ENCODE measurements around the gene DPM2.

DPM2 gene

GRCh38 chr9:127907867-127908659 lies 29.6 kb downstream of the DPM2 start:
- H3K9me3 Mint-ChIP-seq = no peaks in the 10 kb centered on the region
- DNase-seq (ENCODE audit: low spot score in 2 of 2) (no peak), ATAC-seq (ENCODE audit: low read depth) (no peak)
- H3K4me1 Mint-ChIP-seq = peaks cover 42% of the 10 kb centered on the region
- H3K27ac Mint-ChIP-seq = peak overlapping the region; percentile 20
- no peaks in the 10 kb centered on the region for H3K27me3 Mint-ChIP-seq
- no peak overlapping the region for H3K4me3 Mint-ChIP-seq
- H3K36me3 Mint-ChIP-seq = peaks cover 18% of the 10 kb centered on the region

GRCh38 chr9:127905788-127906191 lies 31.9 kb downstream of the DPM2 start:
- Mint-ChIP-seq H3K9me3 (no peaks in the 10 kb centered on the region), H3K4me3 (peak overlapping the region; percentile 81), H3K4me1 (peaks cover 36% of the 10 kb centered on the region), H3K36me3 (peaks cover 6% of the 10 kb centered on the region), H3K27ac (peak overlapping the region; percentile 99), H3K27me3 (no peaks in the 10 kb centered on the region)
- ATAC-seq (ENCODE audit: low read depth) (peak; percentile 66), DNase-seq (ENCODE audit: low spot score in 2 of 2) (peak in 1 of 2 donors; percentile 62)

- ATAC-seq (ENCODE audit: low read depth) (peak; percentile 61), DNase-seq (ENCODE audit: low spot score in 2 of 2) (peak in 1 of 2 donors; percentile 61)
- Mint-ChIP-seq H3K27me3 (no peaks in the 10 kb centered on the region), H3K27ac (peak overlapping the region; percentile 99), H3K36me3 (peaks cover 3% of the 10 kb centered on the region), H3K9me3 (no peaks in the 10 kb centered on the region), H3K4me1 (peaks cover 33% of the 10 kb centered on the region), H3K4me3 (peak overlapping the region; percentile 81)
Observed at GRCh38 chr9:127905004-127905728, 32.5 kb downstream of the DPM2 start.

- Mint-ChIP-seq H3K36me3 (peaks cover 3% of the 10 kb centered on the region), H3K4me3 (peak overlapping the region; percentile 81), H3K9me3 (no peaks in the 10 kb centered on the region), H3K4me1 (peaks cover 33% of the 10 kb centered on the region), H3K27me3 (no peaks in the 10 kb centered on the region), H3K27ac (peak overlapping the region; percentile 99)
- ATAC-seq (ENCODE audit: low read depth) (peak; percentile 2), DNase-seq (ENCODE audit: low spot score in 2 of 2) (no peak)
Observed at GRCh38 chr9:127904561-127905003, 33.1 kb downstream of the DPM2 start.

- Mint-ChIP-seq H3K27me3 (no peaks in the 10 kb centered on the region), H3K4me1 (peaks cover 33% of the 10 kb centered on the region), H3K4me3 (peak overlapping the region; percentile 81), H3K27ac (peak overlapping the region; percentile 99), H3K9me3 (no peaks in the 10 kb centered on the region), H3K36me3 (peaks cover 1% of the 10 kb centered on the region)
- no peak for DNase-seq (ENCODE audit: low spot score in 2 of 2)
- ATAC-seq (ENCODE audit: low read depth) = no peak
Observed at GRCh38 chr9:127903557-127904475, 33.8 kb downstream of the DPM2 start.

GRCh38 chr9:127899128-127899943 lies 38.3 kb downstream of the DPM2 start, which contains the start of gene ST6GALNAC6:
Gene ST6GALNAC6 (minus strand): TSS chr9:127899603. CDS start chr9:127897981, 1,622 bp downstream.
- Mint-ChIP-seq H3K27ac (peak within 1 kb of the TSS; percentile 84), H3K9me3 (no peaks in the 10 kb centered on the region), H3K27me3 (no peaks in the 10 kb centered on the region), H3K4me1 (peaks cover 27% of the 10 kb centered on the region), H3K4me3 (peak within 1 kb of the TSS; percentile 89), H3K36me3 (peaks cover 21% of the 10 kb centered on the region)
- ATAC-seq (ENCODE audit: low read depth) (peak; percentile 87), DNase-seq (ENCODE audit: low spot score in 2 of 2) (peak; percentile 69 to 78)

GRCh38 chr9:127898433-127899127 lies 39.1 kb downstream of the DPM2 start:
- no peak for DNase-seq (ENCODE audit: low spot score in 2 of 2)
- Mint-ChIP-seq H3K36me3 (peaks cover 29% of the 10 kb centered on the region), H3K4me3 (peak overlapping the region; percentile 87), H3K27me3 (no peaks in the 10 kb centered on the region), H3K4me1 (peaks cover 23% of the 10 kb centered on the region), H3K9me3 (no peaks in the 10 kb centered on the region), H3K27ac (peak overlapping the region; percentile 60)
- ATAC-seq (ENCODE audit: low read depth) = peak; percentile 3

GRCh38 chr9:127897193-127897692 lies 40.4 kb downstream of the DPM2 start:
- Mint-ChIP-seq H3K9me3 (no peaks in the 10 kb centered on the region), H3K27ac (no peak overlapping the region), H3K4me3 (peak overlapping the region; percentile 58), H3K27me3 (no peaks in the 10 kb centered on the region), H3K36me3 (peaks cover 39% of the 10 kb centered on the region), H3K4me1 (peaks cover 17% of the 10 kb centered on the region)
- ATAC-seq (ENCODE audit: low read depth) (peak; percentile 10), DNase-seq (ENCODE audit: low spot score in 2 of 2) (no peak)

GRCh38 chr9:127896395-127897192 lies 41.1 kb downstream of the DPM2 start:
- H3K27ac Mint-ChIP-seq = no peak overlapping the region
- H3K27me3 Mint-ChIP-seq = no peaks in the 10 kb centered on the region
- DNase-seq (ENCODE audit: low spot score in 2 of 2) = no peak
- no peak for ATAC-seq (ENCODE audit: low read depth)
- no peak overlapping the region for H3K4me3 Mint-ChIP-seq
- H3K4me1 Mint-ChIP-seq = peaks cover 17% of the 10 kb centered on the region
- H3K36me3 Mint-ChIP-seq = peaks cover 39% of the 10 kb centered on the region
- H3K9me3 Mint-ChIP-seq = no peaks in the 10 kb centered on the region

GRCh38 chr9:127895811-127896210 lies 41.8 kb downstream of the DPM2 start:
- Mint-ChIP-seq H3K9me3 (no peaks in the 10 kb centered on the region), H3K4me3 (no peak overlapping the region), H3K27me3 (no peaks in the 10 kb centered on the region), H3K4me1 (peaks cover 16% of the 10 kb centered on the region), H3K27ac (no peak overlapping the region), H3K36me3 (peaks cover 44% of the 10 kb centered on the region)
- DNase-seq (ENCODE audit: low spot score in 2 of 2) (no peak), ATAC-seq (ENCODE audit: low read depth) (no peak)

GRCh38 chr9:127893392-127893791 lies 44.3 kb downstream of the DPM2 start:
- no peaks in the 10 kb centered on the region for H3K27me3 Mint-ChIP-seq
- peaks cover 13% of the 10 kb centered on the region for H3K4me1 Mint-ChIP-seq
- H3K9me3 Mint-ChIP-seq = no peaks in the 10 kb centered on the region
- peaks cover 50% of the 10 kb centered on the region for H3K36me3 Mint-ChIP-seq
- DNase-seq (ENCODE audit: low spot score in 2 of 2) = no peak
- no peak overlapping the region for H3K4me3 Mint-ChIP-seq
- ATAC-seq (ENCODE audit: low read depth) = no peak
- no peak overlapping the region for H3K27ac Mint-ChIP-seq

GRCh38 chr9:127892831-127893230 lies 44.8 kb downstream of the DPM2 start:
- no peaks in the 10 kb centered on the region for H3K27me3 Mint-ChIP-seq
- H3K4me1 Mint-ChIP-seq = peaks cover 11% of the 10 kb centered on the region
- peaks cover 51% of the 10 kb centered on the region for H3K36me3 Mint-ChIP-seq
- DNase-seq (ENCODE audit: low spot score in 2 of 2) (no peak), ATAC-seq (ENCODE audit: low read depth) (no peak)
- H3K27ac Mint-ChIP-seq = no peak overlapping the region
- H3K4me3 Mint-ChIP-seq = no peak overlapping the region
- no peaks in the 10 kb centered on the region for H3K9me3 Mint-ChIP-seq

Measured in memory B cell (primary cell).